Epithelial cell of prostate (primary cell): Measurements from ENCODE around the gene DVL1.
A peak's percentile ranks its signal among the peaks of the same experiment; 100 is the strongest.

ENCODE experiments used
- DNase-seq: peaks from one replicate; pipeline ENCODE4 v3.0.0-alpha.2; 2011; ENCODE audit warnings: low read depth, low spot score
- H3K27ac ChIP-seq: fragments of 450-650 bp; 2 replicates; pipeline ENCODE4 v1.5.1; 2017; ENCODE audit warnings: mild to moderate bottlenecking

The DVL1 gene

GRCh38 chr1:1315435-1315954 lies 33.7 kb downstream of the DVL1 start:
- H3K27ac ChIP-seq: no peak overlapping the region
- no peak for DNase-seq

DNA sequence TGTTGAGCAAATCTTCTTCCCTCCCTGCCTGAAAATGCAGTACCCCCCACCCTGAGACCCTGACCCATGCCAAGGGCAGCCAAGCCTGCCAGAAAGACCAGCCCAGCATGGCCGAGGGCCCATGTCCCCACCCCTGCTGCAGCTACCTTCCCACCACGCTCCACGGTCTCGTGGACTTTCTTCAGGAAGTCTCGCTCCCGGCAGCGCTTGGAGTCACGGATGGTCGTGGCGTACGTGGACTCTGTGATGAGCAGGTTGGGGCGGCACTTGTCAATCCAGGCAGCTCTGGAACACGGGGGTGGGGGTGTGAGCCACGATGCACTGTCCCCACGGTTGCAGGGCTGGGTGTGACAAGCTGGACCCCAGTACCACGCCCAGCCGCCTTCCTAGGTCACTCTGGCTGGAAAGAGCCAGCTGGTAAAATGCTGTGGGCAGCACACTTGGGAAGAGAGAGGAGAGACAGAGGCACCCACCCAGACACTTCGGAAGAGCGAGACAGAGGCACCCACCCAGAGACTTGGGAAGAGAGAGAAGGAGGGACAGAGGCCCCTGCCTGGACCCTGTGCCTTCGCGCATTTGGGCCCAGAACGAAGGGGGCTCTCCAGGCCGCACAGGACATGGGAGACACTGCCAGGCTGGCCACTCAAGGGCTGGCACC lies 34.4 kb downstream of the DVL1 start:
- no peak for DNase-seq
- H3K27ac ChIP-seq: no peak overlapping the region

- no peak for DNase-seq
- no peak overlapping the region for H3K27ac ChIP-seq
Observed at GRCh38 chr1:1314237-1314586, 35.0 kb downstream of the DVL1 start.

GRCh38 chr1:1313500-1314236 lies 35.5 kb downstream of the DVL1 start:
- H3K27ac ChIP-seq: no peak overlapping the region

DNA sequence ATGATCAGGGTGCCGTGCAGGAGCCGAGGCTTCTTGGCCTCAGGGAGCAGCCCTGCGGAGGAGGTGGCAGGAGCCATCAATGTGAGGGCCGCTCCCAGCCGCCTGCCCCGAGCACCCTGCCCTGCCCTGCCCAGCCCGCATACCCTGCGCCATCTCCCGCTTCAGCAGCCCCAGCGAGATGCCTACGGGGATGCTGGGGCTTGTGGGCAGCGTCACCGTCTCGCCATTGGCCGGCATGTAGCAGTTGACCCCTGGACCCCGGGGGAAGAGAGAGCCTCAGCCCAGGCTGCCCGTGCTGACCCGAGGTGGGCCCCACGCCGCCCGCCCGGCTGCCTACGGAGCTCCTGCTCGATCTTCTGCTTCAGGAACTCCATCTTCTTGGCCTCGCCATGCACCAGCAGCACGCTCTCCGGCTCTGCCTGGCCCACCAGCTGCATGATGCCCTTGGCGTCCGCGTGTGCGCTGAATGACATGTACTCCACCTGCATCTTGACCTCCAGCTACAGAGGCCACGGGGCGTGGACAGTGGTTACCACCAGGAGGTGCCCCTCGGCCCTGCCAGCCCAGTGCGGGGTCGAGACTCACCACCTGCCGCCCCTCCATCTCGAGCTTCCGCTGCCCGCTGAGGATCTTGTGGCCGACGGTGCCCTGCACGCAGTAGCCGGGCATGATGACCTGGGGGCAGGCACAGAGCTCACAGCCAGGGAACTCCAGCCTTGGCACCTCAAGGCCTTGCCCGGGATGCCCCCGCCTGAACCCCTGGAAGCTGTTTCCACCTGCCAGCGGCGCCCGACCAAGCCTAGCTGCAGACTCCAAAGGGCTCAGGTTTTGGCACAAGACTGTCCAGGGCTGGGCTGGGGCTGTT lies 36.5 kb downstream of the DVL1 start:
- H3K27ac ChIP-seq: no peak overlapping the region
- no peak for DNase-seq

More at GRCh38 chr1:1313500-1314236, 35.5 kb downstream of the DVL1 start:
- DNase-seq: no peak

DNA sequence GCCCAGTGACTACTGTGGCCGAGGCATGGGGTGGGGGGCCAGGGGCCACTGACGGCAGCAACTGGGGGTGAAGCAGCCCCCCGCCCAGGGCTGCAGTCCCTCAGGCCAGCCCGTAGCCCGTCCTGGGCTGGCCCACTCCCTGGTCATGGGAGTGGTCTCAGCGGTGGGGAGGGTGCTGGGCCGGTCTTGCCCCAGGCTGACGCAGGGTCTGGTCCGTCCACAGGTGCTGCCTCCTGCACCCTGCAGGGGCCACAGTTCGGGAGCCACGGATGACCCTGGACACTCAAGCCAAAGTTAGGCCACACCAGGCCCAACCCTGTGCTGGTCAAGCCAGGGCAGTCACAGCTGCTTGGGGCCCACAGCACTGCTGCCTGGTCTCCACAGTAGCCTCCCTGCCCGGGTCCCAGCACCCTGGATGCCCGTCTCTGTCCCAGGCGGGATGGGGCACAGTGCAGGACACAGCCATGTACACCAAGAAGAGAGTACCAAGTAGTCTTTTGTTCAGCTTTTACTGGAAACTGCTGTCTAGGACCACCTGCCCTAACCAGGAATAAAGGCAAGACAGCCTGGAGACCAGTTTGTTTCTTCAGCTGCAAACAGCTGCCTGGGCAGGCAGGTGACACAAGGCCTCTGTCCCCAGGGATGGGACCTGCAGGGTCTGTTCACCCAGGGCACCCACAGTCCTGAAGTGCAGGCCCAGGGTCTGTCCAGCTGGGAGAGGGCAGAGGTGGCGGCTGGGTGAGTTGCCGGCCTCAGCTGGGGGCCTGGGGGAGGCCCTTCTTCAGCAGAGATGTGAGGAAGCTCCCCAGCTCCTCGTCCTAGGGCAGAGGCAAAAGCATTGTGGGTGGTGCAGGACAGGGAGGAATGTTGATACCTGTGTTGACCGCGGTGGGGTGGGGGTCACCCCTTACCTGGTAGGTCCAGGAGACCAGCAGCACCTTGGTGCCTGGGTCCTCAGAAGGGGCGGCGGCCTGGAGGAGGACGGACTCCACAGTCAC lies 37.8 kb downstream of the DVL1 start:
- no peak for DNase-seq
- H3K27ac ChIP-seq: no peak overlapping the region

GRCh38 chr1:1310476-1311053 lies 38.7 kb downstream of the DVL1 start:
- no peak for DNase-seq

GRCh38 chr1:1310109-1310385 lies 39.2 kb downstream of the DVL1 start:
- no peak for DNase-seq
- H3K27ac ChIP-seq: no peak overlapping the region

More at GRCh38 chr1:1310476-1311053, 38.7 kb downstream of the DVL1 start:
- H3K27ac ChIP-seq: no peak overlapping the region

DNA sequence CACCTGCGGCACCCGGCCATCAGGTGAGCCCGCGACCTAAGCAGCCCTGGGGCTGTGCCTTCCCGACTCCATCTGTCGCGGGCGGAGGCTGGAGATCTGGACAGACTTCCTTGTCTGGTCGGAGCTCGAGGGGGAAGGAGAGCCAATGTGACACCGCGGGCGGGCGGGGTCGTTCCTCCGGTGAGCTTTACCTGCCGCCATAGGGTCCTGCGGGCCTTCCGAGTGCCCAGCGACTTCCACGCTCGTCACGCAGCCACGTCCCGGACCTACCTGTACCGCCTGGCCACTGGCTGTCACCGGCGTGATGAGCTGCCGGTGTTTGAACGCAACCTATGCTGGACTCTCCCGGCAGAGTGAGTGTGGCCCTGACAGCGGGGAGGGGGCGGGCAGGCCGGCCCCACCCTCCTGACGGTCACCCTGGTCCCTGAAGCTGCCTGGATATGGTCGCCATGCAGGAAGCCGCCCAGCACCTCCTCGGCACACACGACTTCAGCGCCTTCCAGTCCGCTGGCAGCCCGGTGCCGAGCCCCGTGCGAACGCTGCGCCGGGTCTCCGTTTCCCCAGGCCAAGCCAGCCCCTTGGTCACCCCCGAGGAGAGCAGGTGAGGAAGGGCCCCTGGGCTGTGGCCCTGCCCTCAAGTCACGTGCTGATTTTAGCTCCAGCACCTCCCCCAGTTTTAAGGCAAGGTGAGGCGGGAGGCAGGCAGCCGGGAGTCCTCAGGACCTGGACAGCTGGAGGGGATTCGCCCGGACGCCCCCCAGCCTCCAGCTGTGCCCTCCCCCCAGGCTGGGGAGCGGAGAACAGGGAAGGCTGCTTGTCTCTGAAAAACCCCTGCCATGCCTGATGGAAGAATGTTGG lies 39.7 kb downstream of the DVL1 start:
- no peak for DNase-seq

GRCh38 chr1:1308756-1309250 lies 40.4 kb downstream of the DVL1 start:
- DNase-seq: no peak
- H3K27ac ChIP-seq: peak overlapping the region; percentile 87

More for the DNA sequence above, 39.7 kb downstream of the DVL1 start:
- peak overlapping the region; percentile 87 for H3K27ac ChIP-seq

GRCh38 chr1:1307923-1308755 lies 41.1 kb downstream of the DVL1 start, which contains the start of the genes ACAP3 and PUSL1:
Gene ACAP3, minus strand, starts transcription at chr1:1307930. Its CDS starts 115 bp downstream, at chr1:1307815.
Gene PUSL1, plus strand, starts transcription at chr1:1308597. Its CDS starts 47 bp downstream, at chr1:1308644.
- peak; percentile 70 for DNase-seq
- peak within 1 kb of the TSS; percentile 87 for H3K27ac ChIP-seq

- peak overlapping the region; percentile 87 for H3K27ac ChIP-seq
- DNase-seq: no peak
Observed at GRCh38 chr1:1307261-1307922, 41.8 kb downstream of the DVL1 start.

- H3K27ac ChIP-seq: no peak overlapping the region
- DNase-seq: no peak
Observed at GRCh38 chr1:1306661-1307260, 42.5 kb downstream of the DVL1 start.

DNA sequence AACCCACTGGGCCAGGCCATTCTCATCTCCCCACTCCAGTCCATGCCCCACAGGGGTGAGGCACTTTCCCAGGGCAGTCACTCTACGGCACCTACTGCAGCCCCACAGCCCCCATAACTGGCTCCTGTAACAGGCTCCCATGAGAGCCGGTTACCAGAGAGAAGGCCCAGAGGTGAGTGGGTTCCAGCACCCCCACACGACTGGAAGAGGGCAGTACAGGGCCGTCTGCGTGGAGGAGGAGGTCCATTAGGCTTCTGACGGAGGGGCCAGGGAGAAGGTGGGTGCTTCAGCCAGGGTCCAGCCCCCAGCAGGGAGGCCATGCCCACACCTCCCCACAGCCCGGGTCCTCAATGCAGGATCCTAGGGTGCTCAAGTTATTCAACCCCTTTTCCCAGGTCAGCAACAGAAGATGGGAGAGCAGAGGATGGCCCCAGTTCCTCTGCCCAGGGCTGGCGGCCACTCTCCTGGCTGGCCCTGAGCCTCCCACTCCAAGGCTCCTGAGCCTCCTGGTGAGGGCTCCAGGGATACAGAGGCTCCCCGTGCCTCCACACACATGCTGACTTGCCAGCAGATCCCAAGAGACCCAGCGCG lies 43.1 kb downstream of the DVL1 start:
- peak overlapping the region; percentile 63 for H3K27ac ChIP-seq
- no peak for DNase-seq

- H3K27ac ChIP-seq: peak overlapping the region; percentile 63
- DNase-seq: no peak
Observed at GRCh38 chr1:1305300-1306069, 43.7 kb downstream of the DVL1 start.
